Measurements from ENCODE around the gene CD1B.
"Not testable (repeated sequence)": the region's sequence is repeated elsewhere in the genome, so short reads cannot be mapped to it uniquely, and the experiment has no call there.

The CD1B gene

GRCh38 chr1:158356616-158357015 lies 25.3 kb upstream of the CD1B start (continued):
- TF ChIP-seq POU6F1 (CRISPR knock-in tag; IDR thresholded peaks at IDR 0.05; ENCODE audit: borderline replicate concordance, low read depth) (no peak), PPARA (CRISPR knock-in tag; IDR thresholded peaks at IDR 0.05; ENCODE audit: borderline replicate concordance) (no peak), BACH2 (CRISPR knock-in tag; IDR thresholded peaks at IDR 0.05; ENCODE audit: borderline replicate concordance) (no peak)

GRCh38 chr1:158355773-158356285 lies 24.5 kb upstream of the CD1B start:
- TF ChIP-seq ZFP30 (CRISPR knock-in tag; IDR thresholded peaks at IDR 0.05) (no peak), CREB5 (CRISPR knock-in tag; IDR thresholded peaks at IDR 0.05; ENCODE audit: low read depth) (no peak), ISL1 (CRISPR knock-in tag; IDR thresholded peaks at IDR 0.05) (no peak), ZFP3 (CRISPR knock-in tag; IDR thresholded peaks at IDR 0.05) (no peak), RARB (CRISPR knock-in tag; IDR thresholded peaks at IDR 0.05) (no peak), TCF4 (CRISPR knock-in tag; IDR thresholded peaks at IDR 0.05; ENCODE audit: borderline replicate concordance) (no peak), ZNF70 (CRISPR knock-in tag; IDR thresholded peaks at IDR 0.05) (no peak), TSHZ2 (CRISPR knock-in tag; IDR thresholded peaks at IDR 0.05) (no peak), ZC3H10 (CRISPR knock-in tag; IDR thresholded peaks at IDR 0.05) (no peak), ZNF565 (CRISPR knock-in tag; conservative IDR thresholded peaks at IDR 0.05; ENCODE audit: low read depth) (no peak), TOX (CRISPR knock-in tag; IDR thresholded peaks at IDR 0.05; ENCODE audit: borderline replicate concordance) (no peak), CSRNP3 (CRISPR knock-in tag; IDR thresholded peaks at IDR 0.05) (no peak), ZNF8 (CRISPR knock-in tag; IDR thresholded peaks at IDR 0.05) (no peak), POU6F1 (CRISPR knock-in tag; IDR thresholded peaks at IDR 0.05; ENCODE audit: borderline replicate concordance, low read depth) (no peak)
- ATAC-seq, result no peak

- no peak for ATAC-seq
- no peak for TF ChIP-seq RARB (CRISPR knock-in tag; IDR thresholded peaks at IDR 0.05)
- TF ChIP-seq OSR1 (CRISPR knock-in tag; IDR thresholded peaks at IDR 0.05), result no peak
- TF ChIP-seq ZNF565 (CRISPR knock-in tag; conservative IDR thresholded peaks at IDR 0.05; ENCODE audit: low read depth), result no peak
Measured at GRCh38 chr1:158354255-158354654, 22.9 kb upstream of the CD1B start.

GRCh38 chr1:158353303-158354075 lies 22.2 kb upstream of the CD1B start, which contains the start of gene CD1E:
CD1E (plus strand) TSS chr1:158353894; CDS start chr1:158353989, 95 bp downstream.
- TF ChIP-seq CSRNP3 (CRISPR knock-in tag; IDR thresholded peaks at IDR 0.05) (no peak), ZC3H10 (CRISPR knock-in tag; IDR thresholded peaks at IDR 0.05) (no peak), ARNTL (CRISPR knock-in tag; IDR thresholded peaks at IDR 0.05; ENCODE audit: borderline replicate concordance, low read depth) (no peak), TCF4 (CRISPR knock-in tag; IDR thresholded peaks at IDR 0.05; ENCODE audit: borderline replicate concordance) (no peak), ZFP3 (CRISPR knock-in tag; IDR thresholded peaks at IDR 0.05) (no peak), BACH2 (CRISPR knock-in tag; IDR thresholded peaks at IDR 0.05; ENCODE audit: borderline replicate concordance) (no peak), ZFP30 (CRISPR knock-in tag; IDR thresholded peaks at IDR 0.05) (no peak), POU6F1 (CRISPR knock-in tag; IDR thresholded peaks at IDR 0.05; ENCODE audit: borderline replicate concordance, low read depth) (no peak), PPARA (CRISPR knock-in tag; IDR thresholded peaks at IDR 0.05; ENCODE audit: borderline replicate concordance) (no peak), OSR1 (CRISPR knock-in tag; IDR thresholded peaks at IDR 0.05) (no peak), TOX (CRISPR knock-in tag; IDR thresholded peaks at IDR 0.05; ENCODE audit: borderline replicate concordance) (no peak)
- ATAC-seq, result no peak

GRCh38 chr1:158348946-158349345 lies 17.6 kb upstream of the CD1B start:
- ATAC-seq, result not testable (repeated sequence)

- not testable (repeated sequence) for ATAC-seq
Measured at GRCh38 chr1:158336413-158336812, 5.1 kb upstream of the CD1B start.

All from SK-N-SH treated with all-trans-retinoic acid at 6 μM for 48 hours (cell line).